ENCODE results near the gene MCF2L.
"Not testable (repeated sequence)": the region's sequence is repeated elsewhere in the genome, so short reads cannot be mapped to it uniquely, and the experiment has no call there.

Gene MCF2L

DNA sequence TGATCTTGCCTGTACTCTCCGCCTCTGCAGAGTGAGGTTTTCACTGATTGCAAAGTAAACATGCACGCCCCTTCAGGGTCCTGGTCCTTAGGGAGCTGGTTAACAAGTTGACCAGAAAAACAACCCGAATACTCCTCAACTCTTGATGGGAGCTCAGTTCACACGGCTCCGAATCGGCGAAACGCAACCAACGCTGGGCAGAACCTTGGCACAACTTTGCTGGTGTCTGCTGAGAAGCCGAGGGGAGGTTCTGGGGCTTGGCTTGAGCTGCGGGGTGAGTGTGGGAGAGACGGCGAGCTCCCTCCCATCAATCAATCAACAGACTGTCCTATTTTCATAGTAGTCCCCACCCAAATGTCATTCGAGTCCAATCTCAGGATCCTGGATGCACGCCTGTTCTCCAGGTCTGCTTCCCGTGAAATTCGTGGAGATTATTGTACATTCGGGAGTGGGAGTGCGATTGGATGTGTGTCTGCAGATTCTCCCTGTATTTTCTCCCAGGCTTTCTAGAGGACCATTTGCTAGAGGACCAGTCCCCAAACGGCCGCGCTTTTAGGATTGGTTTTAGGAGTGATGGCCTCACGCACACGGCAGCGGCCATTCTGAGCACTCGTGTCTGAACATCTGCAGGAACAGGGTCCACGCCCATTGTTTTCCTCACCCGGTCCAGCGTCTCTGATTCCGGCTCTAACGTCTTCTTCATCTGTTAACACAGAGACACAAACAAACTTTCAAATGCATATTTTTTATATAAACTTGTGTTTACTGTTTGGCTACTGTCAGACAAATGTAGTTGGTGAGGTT, 85.0 kb downstream of the MCF2L start:
- H3K9me3 ChIP-seq (ENCODE audit: control insufficient read depth in 2 of 2, low read length in 2 of 2) = no peaks in the 10 kb centered on the region
- H3K27ac ChIP-seq (ENCODE audit: low read depth in 2 of 2, low read length in 2 of 2) = no peak overlapping the region
- H3K9ac ChIP-seq (ENCODE audit: low read depth in 1 of 2, low read length in 2 of 2) = no peak overlapping the region
- peaks cover 0 to 2% of the 10 kb centered on the region in 2 donors for H3K4me1 ChIP-seq (ENCODE audit: control insufficient read depth in 2 of 2, insufficient read depth in 2 of 2, low read length in 2 of 2)
- H3K4me3 ChIP-seq (ENCODE audit: low read length in 2 of 2) = no peak overlapping the region
- H3K27me3 ChIP-seq (ENCODE audit: control insufficient read depth in 2 of 2, insufficient read depth in 2 of 2, low read length in 2 of 2) = no peaks in the 10 kb centered on the region
- H3K36me3 ChIP-seq (ENCODE audit: control insufficient read depth in 2 of 2, insufficient read depth in 2 of 2, low read length in 2 of 2) = peaks cover 0 to 4% of the 10 kb centered on the region in 2 donors

DNA sequence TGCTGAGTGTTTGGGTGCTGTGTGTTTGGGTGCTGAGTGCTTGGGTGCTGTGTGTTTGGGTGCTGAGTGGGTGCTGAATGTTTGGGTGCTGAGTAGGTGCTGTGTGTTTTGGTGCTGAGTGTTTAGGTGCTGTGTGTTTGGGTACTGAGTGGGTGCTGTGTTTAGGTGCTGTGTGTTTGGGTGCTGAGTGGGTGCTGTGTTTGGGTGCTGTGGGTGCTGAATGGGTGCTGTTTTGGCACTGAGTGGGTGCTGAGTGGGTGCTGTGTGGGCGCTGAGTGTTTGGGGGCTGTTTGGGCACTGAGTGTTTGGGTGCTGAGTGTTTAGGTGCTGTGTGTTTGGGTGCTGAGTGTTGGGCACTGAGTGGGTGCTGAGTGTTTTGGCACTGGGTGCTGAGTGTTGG, 88.1 kb downstream of the MCF2L start:
- peaks cover 0 to 6% of the 10 kb centered on the region in 2 donors for H3K36me3 ChIP-seq (ENCODE audit: control insufficient read depth in 2 of 2, insufficient read depth in 2 of 2, low read length in 2 of 2)
- H3K9ac ChIP-seq (ENCODE audit: low read depth in 1 of 2, low read length in 2 of 2) = no peak overlapping the region
- H3K4me3 ChIP-seq (ENCODE audit: low read length in 2 of 2) = no peak overlapping the region
- no peak overlapping the region for H3K27ac ChIP-seq (ENCODE audit: low read depth in 2 of 2, low read length in 2 of 2)
- no peaks in the 10 kb centered on the region for H3K27me3 ChIP-seq (ENCODE audit: control insufficient read depth in 2 of 2, insufficient read depth in 2 of 2, low read length in 2 of 2)
- no peaks in the 10 kb centered on the region for H3K9me3 ChIP-seq (ENCODE audit: control insufficient read depth in 2 of 2, low read length in 2 of 2)
- no peaks in the 10 kb centered on the region for H3K4me1 ChIP-seq (ENCODE audit: control insufficient read depth in 2 of 2, insufficient read depth in 2 of 2, low read length in 2 of 2)

DNA sequence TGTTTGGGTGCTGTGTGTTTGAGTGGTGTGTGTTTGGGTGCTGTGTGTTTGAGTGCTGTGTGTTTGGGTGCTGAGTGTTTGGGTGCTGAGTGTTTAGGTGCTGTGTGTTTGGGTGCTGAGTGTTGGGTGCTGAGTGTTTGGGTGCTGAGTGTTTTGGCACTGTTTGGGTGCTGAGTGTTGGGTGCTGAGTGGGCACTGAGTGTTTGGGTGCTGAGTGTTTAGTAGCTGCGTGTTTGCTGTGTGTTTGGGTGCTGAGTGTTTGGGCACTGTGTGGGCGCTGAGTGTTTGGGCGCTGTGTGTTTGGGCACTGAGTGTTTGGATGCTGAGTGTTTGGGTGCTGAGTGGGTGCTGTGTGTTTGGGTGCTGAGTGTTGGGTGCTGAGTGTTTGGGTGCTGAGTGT, 88.5 kb downstream of the MCF2L start:
- not testable (repeated sequence) for H3K4me3 ChIP-seq (ENCODE audit: low read length in 2 of 2); H3K4me1 ChIP-seq (ENCODE audit: control insufficient read depth in 2 of 2, insufficient read depth in 2 of 2, low read length in 2 of 2); H3K27ac ChIP-seq (ENCODE audit: low read depth in 2 of 2, low read length in 2 of 2); H3K27me3 ChIP-seq (ENCODE audit: control insufficient read depth in 2 of 2, insufficient read depth in 2 of 2, low read length in 2 of 2); H3K9ac ChIP-seq (ENCODE audit: low read depth in 1 of 2, low read length in 2 of 2); H3K9me3 ChIP-seq (ENCODE audit: control insufficient read depth in 2 of 2, low read length in 2 of 2); H3K36me3 ChIP-seq (ENCODE audit: control insufficient read depth in 2 of 2, insufficient read depth in 2 of 2, low read length in 2 of 2)

DNA sequence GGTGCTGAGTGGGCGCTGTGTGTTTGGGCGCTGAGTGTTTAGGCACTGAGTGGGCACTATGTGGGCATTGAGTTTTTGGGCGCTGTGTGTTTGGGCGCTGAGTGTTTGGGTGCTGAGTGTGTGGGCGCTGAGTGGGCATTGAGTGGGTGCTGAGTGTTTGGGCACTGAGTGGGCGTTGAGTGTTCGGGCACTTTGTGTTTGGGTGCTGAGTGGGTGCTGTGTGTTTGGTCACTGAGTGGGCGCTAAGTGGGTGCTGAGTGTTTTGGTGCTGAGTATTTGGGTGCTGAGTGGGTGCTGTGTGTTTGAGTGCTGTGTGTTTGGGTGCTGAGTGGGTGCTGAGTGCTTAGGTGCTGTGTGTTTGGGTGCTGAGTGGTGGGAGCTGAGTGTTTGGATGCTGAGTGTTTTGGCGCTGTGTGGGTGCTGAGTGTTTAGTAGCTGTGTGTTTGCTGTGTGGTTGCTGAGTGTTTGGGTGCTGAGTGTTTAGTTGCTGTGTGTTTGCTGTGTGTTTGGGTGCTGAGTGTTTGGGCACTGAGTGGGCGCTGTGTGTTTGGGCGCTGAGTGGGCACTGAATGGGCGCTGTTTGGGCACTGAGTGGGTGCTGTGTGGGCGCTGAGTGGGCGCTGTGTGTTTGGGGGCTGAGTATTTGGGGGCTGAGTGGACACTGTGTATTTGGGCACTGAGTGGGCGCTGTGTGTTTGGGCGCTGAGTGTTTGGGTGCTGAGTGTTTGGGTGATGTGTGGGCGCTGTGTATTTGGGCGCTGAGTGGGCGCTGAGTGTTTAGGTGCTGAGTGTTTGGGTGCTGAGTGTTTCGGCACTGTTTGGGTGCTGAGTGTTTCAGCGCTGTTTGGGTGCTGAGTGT, 89.3 kb downstream of the MCF2L start:
- no peak overlapping the region for H3K4me3 ChIP-seq (ENCODE audit: low read length in 2 of 2)
- H3K9ac ChIP-seq (ENCODE audit: low read depth in 1 of 2, low read length in 2 of 2) = no peak overlapping the region
- peaks cover 3 to 5% of the 10 kb centered on the region in 2 donors for H3K36me3 ChIP-seq (ENCODE audit: control insufficient read depth in 2 of 2, insufficient read depth in 2 of 2, low read length in 2 of 2)
- H3K27me3 ChIP-seq (ENCODE audit: control insufficient read depth in 2 of 2, insufficient read depth in 2 of 2, low read length in 2 of 2) = no peaks in the 10 kb centered on the region
- no peak overlapping the region for H3K27ac ChIP-seq (ENCODE audit: low read depth in 2 of 2, low read length in 2 of 2)
- H3K4me1 ChIP-seq (ENCODE audit: control insufficient read depth in 2 of 2, insufficient read depth in 2 of 2, low read length in 2 of 2) = no peaks in the 10 kb centered on the region
- H3K9me3 ChIP-seq (ENCODE audit: control insufficient read depth in 2 of 2, low read length in 2 of 2) = no peaks in the 10 kb centered on the region

DNA sequence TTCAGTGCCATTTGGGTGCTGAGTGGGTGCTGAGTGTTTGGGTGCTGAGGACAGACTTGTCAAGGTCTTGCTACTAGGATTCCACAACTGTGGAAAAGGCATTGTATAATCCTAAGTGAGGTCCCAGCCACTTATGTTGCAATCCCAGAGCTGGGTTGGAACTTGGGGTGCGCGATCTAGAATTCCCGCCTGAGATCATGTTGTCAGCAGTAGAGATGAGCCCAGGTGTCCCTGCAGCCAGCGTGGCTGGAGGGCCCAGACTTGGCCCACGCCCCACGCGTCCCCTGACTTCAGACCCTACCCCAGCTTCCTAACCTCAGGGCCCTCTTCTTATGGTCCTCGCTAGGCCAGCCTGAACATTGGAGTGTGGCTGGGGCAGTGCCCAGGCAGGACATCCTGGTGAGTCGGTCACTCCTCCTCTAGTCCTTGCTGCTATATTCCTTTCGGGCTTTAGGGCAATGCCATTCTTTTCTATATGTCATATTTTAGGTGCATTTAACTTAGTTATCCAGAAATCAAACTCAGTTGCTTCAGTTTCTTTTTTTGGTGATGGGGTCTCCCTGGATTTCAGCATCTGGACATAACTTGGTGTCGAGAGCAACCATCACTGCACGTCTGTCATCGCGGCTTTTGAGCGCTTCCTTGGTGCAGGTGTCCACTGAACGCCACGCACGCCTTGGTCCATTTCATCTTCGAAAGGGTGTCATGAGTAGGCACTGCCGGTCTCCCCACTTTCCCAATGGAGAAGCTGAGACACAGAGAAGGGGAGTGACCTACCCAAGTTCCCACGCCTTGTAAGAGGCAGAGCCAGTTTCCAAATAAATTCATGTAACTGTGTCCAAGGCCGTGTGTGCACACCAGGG, 90.2 kb downstream of the MCF2L start:
- no peak overlapping the region for H3K9ac ChIP-seq (ENCODE audit: low read depth in 1 of 2, low read length in 2 of 2)
- no peaks in the 10 kb centered on the region for H3K27me3 ChIP-seq (ENCODE audit: control insufficient read depth in 2 of 2, insufficient read depth in 2 of 2, low read length in 2 of 2)
- no peaks in the 10 kb centered on the region for H3K4me1 ChIP-seq (ENCODE audit: control insufficient read depth in 2 of 2, insufficient read depth in 2 of 2, low read length in 2 of 2)
- no peaks in the 10 kb centered on the region for H3K9me3 ChIP-seq (ENCODE audit: control insufficient read depth in 2 of 2, low read length in 2 of 2)
- H3K4me3 ChIP-seq (ENCODE audit: low read length in 2 of 2) = no peak overlapping the region
- H3K27ac ChIP-seq (ENCODE audit: low read depth in 2 of 2, low read length in 2 of 2) = no peak overlapping the region
- peaks cover 3 to 5% of the 10 kb centered on the region in 2 donors for H3K36me3 ChIP-seq (ENCODE audit: control insufficient read depth in 2 of 2, insufficient read depth in 2 of 2, low read length in 2 of 2)

DNA sequence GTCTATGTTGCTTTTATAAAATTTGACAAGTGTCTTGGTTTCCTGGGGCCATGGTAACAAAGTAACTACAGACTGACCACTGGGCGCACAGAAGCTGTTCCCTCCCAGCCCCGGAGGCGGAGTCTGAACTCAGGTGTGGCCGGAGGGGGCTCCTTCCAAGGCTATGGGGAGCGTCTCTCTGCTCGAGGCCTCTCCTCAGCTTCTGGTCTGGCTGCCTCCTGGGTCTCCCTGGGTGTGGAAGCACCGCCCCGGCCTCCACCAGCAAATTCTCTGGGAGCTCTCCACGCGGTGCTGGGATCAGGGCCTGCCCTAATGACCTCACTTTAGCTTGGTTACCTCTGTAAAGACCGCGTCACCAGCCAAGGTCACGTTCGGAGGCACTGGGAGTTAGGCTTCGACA, 90.9 kb downstream of the MCF2L start:
- H3K4me3 ChIP-seq (ENCODE audit: low read length in 2 of 2) = no peak overlapping the region
- no peak overlapping the region for H3K9ac ChIP-seq (ENCODE audit: low read depth in 1 of 2, low read length in 2 of 2)
- H3K36me3 ChIP-seq (ENCODE audit: control insufficient read depth in 2 of 2, insufficient read depth in 2 of 2, low read length in 2 of 2) = peaks cover 3 to 9% of the 10 kb centered on the region in 2 donors
- no peak overlapping the region for H3K27ac ChIP-seq (ENCODE audit: low read depth in 2 of 2, low read length in 2 of 2)
- no peaks in the 10 kb centered on the region for H3K9me3 ChIP-seq (ENCODE audit: control insufficient read depth in 2 of 2, low read length in 2 of 2)
- H3K27me3 ChIP-seq (ENCODE audit: control insufficient read depth in 2 of 2, insufficient read depth in 2 of 2, low read length in 2 of 2) = no peaks in the 10 kb centered on the region
- no peaks in the 10 kb centered on the region for H3K4me1 ChIP-seq (ENCODE audit: control insufficient read depth in 2 of 2, insufficient read depth in 2 of 2, low read length in 2 of 2)

DNA sequence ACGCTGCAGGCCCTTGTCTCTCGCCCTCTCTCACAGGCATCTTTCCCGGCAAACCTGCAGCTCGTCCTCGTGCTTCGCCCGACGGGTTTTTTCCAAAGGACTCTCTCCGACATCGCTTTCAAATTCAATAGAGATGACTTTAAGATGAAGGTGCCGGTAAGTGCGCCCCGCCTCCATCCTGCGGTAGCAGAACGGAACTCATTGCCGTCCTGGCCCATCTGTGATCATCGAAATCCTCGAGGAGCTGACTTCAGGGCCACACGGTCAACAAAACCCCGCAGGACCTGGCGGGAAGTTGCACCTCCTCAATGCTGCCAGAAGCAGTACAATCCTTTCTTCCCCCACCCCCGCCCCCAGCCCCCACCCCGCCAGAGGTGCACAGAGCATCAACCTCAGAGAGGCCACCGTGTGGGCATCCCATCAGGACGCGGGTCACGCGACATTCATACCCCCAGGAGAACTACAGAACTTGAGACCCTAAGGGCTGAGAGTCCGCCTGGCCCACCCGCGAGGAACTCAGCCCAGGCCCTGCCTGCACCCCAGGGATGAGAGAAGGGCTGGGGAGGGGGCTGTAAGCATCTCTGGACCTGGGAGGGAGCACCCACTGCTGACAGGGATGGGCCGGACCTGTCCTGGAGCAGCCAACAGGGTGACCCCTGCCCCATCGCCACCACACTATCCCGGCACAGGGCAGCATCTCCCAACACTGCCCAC, 91.7 kb downstream of the MCF2L start:
- Histone ChIP-seq H3K27ac (ENCODE audit: low read depth in 2 of 2, low read length in 2 of 2) (no peak overlapping the region), H3K4me3 (ENCODE audit: low read length in 2 of 2) (no peak overlapping the region), H3K27me3 (ENCODE audit: control insufficient read depth in 2 of 2, insufficient read depth in 2 of 2, low read length in 2 of 2) (no peaks in the 10 kb centered on the region), H3K4me1 (ENCODE audit: control insufficient read depth in 2 of 2, insufficient read depth in 2 of 2, low read length in 2 of 2) (no peaks in the 10 kb centered on the region), H3K9ac (ENCODE audit: low read depth in 1 of 2, low read length in 2 of 2) (no peak overlapping the region), H3K9me3 (ENCODE audit: control insufficient read depth in 2 of 2, low read length in 2 of 2) (no peaks in the 10 kb centered on the region), H3K36me3 (ENCODE audit: control insufficient read depth in 2 of 2, insufficient read depth in 2 of 2, low read length in 2 of 2) (peaks cover 8 to 9% of the 10 kb centered on the region in 2 donors)

DNA sequence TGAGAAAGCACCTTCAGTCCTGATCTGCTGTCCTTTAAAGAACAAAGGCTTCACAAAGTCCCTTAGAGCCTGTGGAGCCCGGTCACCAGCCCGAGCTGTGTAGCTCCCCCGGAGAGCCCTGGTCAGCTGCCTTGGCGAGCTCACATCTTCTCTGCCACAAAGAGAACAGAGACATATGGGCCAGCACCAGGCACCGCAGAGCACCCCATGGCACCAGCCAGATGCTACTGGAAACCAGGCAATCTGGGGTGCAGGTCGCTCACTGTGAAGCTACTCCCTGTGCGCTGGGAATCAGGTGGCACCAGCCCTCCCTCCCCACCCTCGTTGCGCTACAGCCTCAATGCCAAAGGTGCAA, 92.2 kb downstream of the MCF2L start:
- H3K4me3 ChIP-seq (ENCODE audit: low read length in 2 of 2) = no peak overlapping the region
- H3K4me1 ChIP-seq (ENCODE audit: control insufficient read depth in 2 of 2, insufficient read depth in 2 of 2, low read length in 2 of 2) = no peaks in the 10 kb centered on the region
- no peak overlapping the region for H3K27ac ChIP-seq (ENCODE audit: low read depth in 2 of 2, low read length in 2 of 2)
- H3K9me3 ChIP-seq (ENCODE audit: control insufficient read depth in 2 of 2, low read length in 2 of 2) = no peaks in the 10 kb centered on the region
- H3K9ac ChIP-seq (ENCODE audit: low read depth in 1 of 2, low read length in 2 of 2) = no peak overlapping the region
- H3K36me3 ChIP-seq (ENCODE audit: control insufficient read depth in 2 of 2, insufficient read depth in 2 of 2, low read length in 2 of 2) = peaks cover 9 to 10% of the 10 kb centered on the region in 2 donors
- H3K27me3 ChIP-seq (ENCODE audit: control insufficient read depth in 2 of 2, insufficient read depth in 2 of 2, low read length in 2 of 2) = no peaks in the 10 kb centered on the region

DNA sequence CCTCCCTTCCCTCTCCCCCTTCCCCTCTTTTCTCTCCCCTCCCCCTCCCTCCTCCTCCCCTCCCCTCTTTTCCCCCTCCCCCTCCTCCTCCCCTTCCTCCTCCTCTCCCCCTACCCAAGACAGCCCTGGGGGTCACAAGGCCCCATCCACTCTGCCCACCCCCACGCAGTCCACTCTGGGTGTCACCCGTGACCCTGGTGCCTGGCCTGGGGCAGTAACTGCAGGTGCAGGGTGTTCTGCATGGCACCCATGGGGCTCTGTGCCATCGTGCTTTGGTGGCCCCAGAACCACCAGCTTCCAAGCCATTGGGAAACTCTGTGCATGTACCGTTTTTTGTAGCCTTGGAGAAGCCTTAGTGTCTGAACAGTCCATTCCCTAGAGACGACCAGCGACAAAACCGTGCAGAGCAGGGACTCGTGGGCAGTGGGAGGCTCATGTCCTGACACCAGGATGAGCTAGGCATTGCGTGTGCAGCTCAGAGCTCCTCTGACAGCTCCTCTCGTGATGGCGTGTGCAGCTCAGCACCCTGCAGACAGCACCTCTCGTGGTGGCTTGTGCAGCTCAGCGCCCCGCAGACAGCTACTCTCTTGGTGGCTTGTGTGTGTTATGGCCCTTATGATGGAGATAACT, 92.9 kb downstream of the MCF2L start:
- Histone ChIP-seq H3K36me3 (ENCODE audit: control insufficient read depth in 2 of 2, insufficient read depth in 2 of 2, low read length in 2 of 2) (peaks cover 9 to 10% of the 10 kb centered on the region in 2 donors), H3K4me1 (ENCODE audit: control insufficient read depth in 2 of 2, insufficient read depth in 2 of 2, low read length in 2 of 2) (no peaks in the 10 kb centered on the region), H3K27ac (ENCODE audit: low read depth in 2 of 2, low read length in 2 of 2) (no peak overlapping the region), H3K9ac (ENCODE audit: low read depth in 1 of 2, low read length in 2 of 2) (no peak overlapping the region), H3K27me3 (ENCODE audit: control insufficient read depth in 2 of 2, insufficient read depth in 2 of 2, low read length in 2 of 2) (no peaks in the 10 kb centered on the region), H3K4me3 (ENCODE audit: low read length in 2 of 2) (no peak overlapping the region), H3K9me3 (ENCODE audit: control insufficient read depth in 2 of 2, low read length in 2 of 2) (no peaks in the 10 kb centered on the region)

Data from mucosa of rectum (tissue), 2 donors.